Esophagus muscularis mucosa (tissue), 3 donors: ENCODE measurements around the gene GRB14.

ENCODE experiments used
- CTCF ChIP-seq, 3 experiments: fragments of 200-600 bp in 2 of 3; fragments of 450-650 bp in 1 of 3; sonication (generic) in 2 of 3; IDR thresholded peaks; one replicate each; pipeline ENCODE4 v1.5.1; 2017 to 2019; ENCODE audit warnings: antibody characterized with exemption in 3 of 3, mild to moderate bottlenecking in 2 of 3, moderate library complexity in 1 of 3
- EP300 ChIP-seq: sonication (generic); formaldehyde crosslinking; IDR thresholded peaks from one replicate; pipeline ENCODE4 v1.6.1; 2017; ENCODE audit warnings: antibody characterized with exemption

- TF ChIP-seq CTCF (IDR thresholded peaks at IDR 0.05): no peak
- no peak for TF ChIP-seq EP300
Measured at GRCh38 chr2:164450278-164450677, 171.0 kb downstream of the GRB14 start.
